NT2/D1 (cell line): Measurements from ENCODE around the gene ZNF600.

ENCODE experiments used
- SUZ12 ChIP-seq: IDR thresholded peaks from 2 replicates; pipeline ENCODE4 v1.6.1; 2011; ENCODE audit not compliant: insufficient read length, insufficient read depth; ENCODE audit errors: extremely low read depth
- ZNF274 ChIP-seq: IDR thresholded peaks from 2 replicates; pipeline ENCODE4 v1.6.1; 2011; ENCODE audit warnings: mild to moderate bottlenecking, low read depth, low read length

DNA sequence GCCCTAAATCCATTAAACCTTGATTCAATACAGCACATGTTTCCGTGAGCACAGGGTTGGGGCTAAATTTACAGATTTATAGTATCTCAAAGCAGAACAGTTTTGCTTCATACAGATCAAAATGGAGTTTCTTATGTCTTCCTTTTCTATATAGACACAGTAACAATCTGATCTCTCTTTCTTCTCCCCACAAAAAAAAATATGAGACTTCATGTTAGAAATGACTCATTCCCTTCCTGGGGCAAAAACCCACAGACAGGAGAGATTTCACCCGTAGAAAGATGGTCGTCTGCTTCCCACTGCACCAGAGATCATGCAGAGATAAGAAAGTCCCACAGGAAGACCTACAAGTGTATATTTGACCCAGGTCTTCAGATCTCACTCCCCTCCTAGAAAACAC, 44.1 kb downstream of the ZNF600 start:
- TF ChIP-seq ZNF274 (no peak), SUZ12 (no peak)
